ENCODE data around the gene MELTF.
"Not testable (repeated sequence)": the region's sequence is repeated elsewhere in the genome, so short reads cannot be mapped to it uniquely, and the experiment has no call there.

The MELTF gene

GRCh38 chr3:197029511-197030167, at the start of gene MELTF:
MELTF (minus strand) TSS chr3:197029817; CDS start chr3:197029702, 115 bp downstream.
- Histone ChIP-seq H3K4me3 (ENCODE audit: low read depth, low read length) (peak within 1 kb of the TSS; percentile 69), H3K4me1 (ENCODE audit: control insufficient read depth, insufficient read depth, low read length) (peaks cover 7% of the 10 kb centered on the region; the same call in 1 of the 2 replicates), H3K9me3 (ENCODE audit: control insufficient read depth, insufficient read depth, low read depth, low read length) (no peaks in the 10 kb centered on the region), H3K27ac (ENCODE audit: low read depth, low read length) (no peak within 1 kb of the TSS; the same call in 1 of the 2 replicates), H3K27me3 (ENCODE audit: control insufficient read depth, insufficient read depth, low read length) (peaks cover 14% of the 10 kb centered on the region), H3K9ac (ENCODE audit: low read length) (peak within 1 kb of the TSS; percentile 56), H3K36me3 (ENCODE audit: control insufficient read depth, insufficient read depth, low read length) (no peaks in the 10 kb centered on the region)

GRCh38 chr3:197076415-197076814, 46.8 kb upstream of the MELTF start:
- Histone ChIP-seq H3K9me3 (ENCODE audit: control insufficient read depth, insufficient read depth, low read depth, low read length) (no peaks in the 10 kb centered on the region), H3K27ac (ENCODE audit: low read depth, low read length) (no peak overlapping the region), H3K27me3 (ENCODE audit: control insufficient read depth, insufficient read depth, low read length) (no peaks in the 10 kb centered on the region), H3K4me1 (ENCODE audit: control insufficient read depth, insufficient read depth, low read length) (no peaks in the 10 kb centered on the region), H3K9ac (ENCODE audit: low read length) (no peak overlapping the region), H3K36me3 (ENCODE audit: control insufficient read depth, insufficient read depth, low read length) (peaks cover 32% of the 10 kb centered on the region), H3K4me3 (ENCODE audit: low read depth, low read length) (no peak overlapping the region)

GRCh38 chr3:197068077-197068476, 38.5 kb upstream of the MELTF start:
- Histone ChIP-seq H3K9me3 (ENCODE audit: control insufficient read depth, insufficient read depth, low read depth, low read length) (no peaks in the 10 kb centered on the region), H3K4me1 (ENCODE audit: control insufficient read depth, insufficient read depth, low read length) (no peaks in the 10 kb centered on the region), H3K36me3 (ENCODE audit: control insufficient read depth, insufficient read depth, low read length) (peaks cover 28% of the 10 kb centered on the region), H3K27me3 (ENCODE audit: control insufficient read depth, insufficient read depth, low read length) (no peaks in the 10 kb centered on the region), H3K27ac (ENCODE audit: low read depth, low read length) (no peak overlapping the region), H3K4me3 (ENCODE audit: low read depth, low read length) (no peak overlapping the region), H3K9ac (ENCODE audit: low read length) (no peak overlapping the region)

GRCh38 chr3:197064771-197065170, 35.2 kb upstream of the MELTF start:
- H3K4me3 ChIP-seq (ENCODE audit: low read depth, low read length) = no peak overlapping the region
- H3K9me3 ChIP-seq (ENCODE audit: control insufficient read depth, insufficient read depth, low read depth, low read length) = no peaks in the 10 kb centered on the region
- no peaks in the 10 kb centered on the region for H3K4me1 ChIP-seq (ENCODE audit: control insufficient read depth, insufficient read depth, low read length)
- peaks cover 52% of the 10 kb centered on the region for H3K36me3 ChIP-seq (ENCODE audit: control insufficient read depth, insufficient read depth, low read length)
- no peaks in the 10 kb centered on the region for H3K27me3 ChIP-seq (ENCODE audit: control insufficient read depth, insufficient read depth, low read length)
- H3K27ac ChIP-seq (ENCODE audit: low read depth, low read length) = no peak overlapping the region
- no peak overlapping the region for H3K9ac ChIP-seq (ENCODE audit: low read length)

GRCh38 chr3:197062446-197062845, 32.8 kb upstream of the MELTF start:
- Histone ChIP-seq H3K36me3 (ENCODE audit: control insufficient read depth, insufficient read depth, low read length) (peaks cover 67% of the 10 kb centered on the region), H3K4me3 (ENCODE audit: low read depth, low read length) (no peak overlapping the region), H3K4me1 (ENCODE audit: control insufficient read depth, insufficient read depth, low read length) (no peaks in the 10 kb centered on the region), H3K27ac (ENCODE audit: low read depth, low read length) (no peak overlapping the region), H3K9me3 (ENCODE audit: control insufficient read depth, insufficient read depth, low read depth, low read length) (no peaks in the 10 kb centered on the region), H3K27me3 (ENCODE audit: control insufficient read depth, insufficient read depth, low read length) (no peaks in the 10 kb centered on the region), H3K9ac (ENCODE audit: low read length) (no peak overlapping the region)

- not testable (repeated sequence) for H3K4me3 ChIP-seq (ENCODE audit: low read depth, low read length); H3K4me1 ChIP-seq (ENCODE audit: control insufficient read depth, insufficient read depth, low read length); H3K27me3 ChIP-seq (ENCODE audit: control insufficient read depth, insufficient read depth, low read length); H3K27ac ChIP-seq (ENCODE audit: low read depth, low read length); H3K9me3 ChIP-seq (ENCODE audit: control insufficient read depth, insufficient read depth, low read depth, low read length); H3K9ac ChIP-seq (ENCODE audit: low read length)
- H3K36me3 ChIP-seq (ENCODE audit: control insufficient read depth, insufficient read depth, low read length) = peaks cover 38% of the 10 kb centered on the region
Observed at GRCh38 chr3:197051637-197052036, 22.0 kb upstream of the MELTF start.

- no peak overlapping the region for H3K4me3 ChIP-seq (ENCODE audit: low read depth, low read length)
- no peaks in the 10 kb centered on the region for H3K9me3 ChIP-seq (ENCODE audit: control insufficient read depth, insufficient read depth, low read depth, low read length)
- no peaks in the 10 kb centered on the region for H3K27me3 ChIP-seq (ENCODE audit: control insufficient read depth, insufficient read depth, low read length)
- peaks cover 32% of the 10 kb centered on the region for H3K36me3 ChIP-seq (ENCODE audit: control insufficient read depth, insufficient read depth, low read length)
- H3K27ac ChIP-seq (ENCODE audit: low read depth, low read length) = no peak overlapping the region
- no peak overlapping the region for H3K9ac ChIP-seq (ENCODE audit: low read length)
- no peaks in the 10 kb centered on the region for H3K4me1 ChIP-seq (ENCODE audit: control insufficient read depth, insufficient read depth, low read length)
Observed at GRCh38 chr3:197050511-197050910, 20.9 kb upstream of the MELTF start.

- no peak overlapping the region for H3K9ac ChIP-seq (ENCODE audit: low read length)
- no peak overlapping the region for H3K27ac ChIP-seq (ENCODE audit: low read depth, low read length)
- no peaks in the 10 kb centered on the region for H3K9me3 ChIP-seq (ENCODE audit: control insufficient read depth, insufficient read depth, low read depth, low read length)
- no peaks in the 10 kb centered on the region for H3K4me1 ChIP-seq (ENCODE audit: control insufficient read depth, insufficient read depth, low read length)
- no peak overlapping the region for H3K4me3 ChIP-seq (ENCODE audit: low read depth, low read length)
- H3K36me3 ChIP-seq (ENCODE audit: control insufficient read depth, insufficient read depth, low read length) = peaks cover 22% of the 10 kb centered on the region
- no peaks in the 10 kb centered on the region for H3K27me3 ChIP-seq (ENCODE audit: control insufficient read depth, insufficient read depth, low read length)
Observed at GRCh38 chr3:197042539-197042938, 12.9 kb upstream of the MELTF start.

- H3K4me1 ChIP-seq (ENCODE audit: control insufficient read depth, insufficient read depth, low read length) = no peaks in the 10 kb centered on the region
- no peaks in the 10 kb centered on the region for H3K27me3 ChIP-seq (ENCODE audit: control insufficient read depth, insufficient read depth, low read length)
- no peak overlapping the region for H3K4me3 ChIP-seq (ENCODE audit: low read depth, low read length)
- peaks cover 22% of the 10 kb centered on the region for H3K36me3 ChIP-seq (ENCODE audit: control insufficient read depth, insufficient read depth, low read length)
- H3K9ac ChIP-seq (ENCODE audit: low read length) = no peak overlapping the region
- no peaks in the 10 kb centered on the region for H3K9me3 ChIP-seq (ENCODE audit: control insufficient read depth, insufficient read depth, low read depth, low read length)
- H3K27ac ChIP-seq (ENCODE audit: low read depth, low read length) = no peak overlapping the region
Observed at GRCh38 chr3:197041875-197042488, 12.4 kb upstream of the MELTF start.

- Histone ChIP-seq H3K36me3 (ENCODE audit: control insufficient read depth, insufficient read depth, low read length) (peaks cover 18% of the 10 kb centered on the region), H3K4me1 (ENCODE audit: control insufficient read depth, insufficient read depth, low read length) (no peaks in the 10 kb centered on the region), H3K27ac (ENCODE audit: low read depth, low read length) (no peak overlapping the region), H3K27me3 (ENCODE audit: control insufficient read depth, insufficient read depth, low read length) (no peaks in the 10 kb centered on the region), H3K9me3 (ENCODE audit: control insufficient read depth, insufficient read depth, low read depth, low read length) (no peaks in the 10 kb centered on the region), H3K4me3 (ENCODE audit: low read depth, low read length) (no peak overlapping the region), H3K9ac (ENCODE audit: low read length) (no peak overlapping the region)
Observed at GRCh38 chr3:197040658-197041057, 11.0 kb upstream of the MELTF start.

- H3K4me1 ChIP-seq (ENCODE audit: control insufficient read depth, insufficient read depth, low read length) = no peaks in the 10 kb centered on the region
- H3K9ac ChIP-seq (ENCODE audit: low read length) = no peak overlapping the region
- no peak overlapping the region for H3K4me3 ChIP-seq (ENCODE audit: low read depth, low read length)
- H3K36me3 ChIP-seq (ENCODE audit: control insufficient read depth, insufficient read depth, low read length) = peaks cover 3% of the 10 kb centered on the region; the same call in 1 of the 2 replicates
- no peak overlapping the region for H3K27ac ChIP-seq (ENCODE audit: low read depth, low read length)
- no peaks in the 10 kb centered on the region for H3K27me3 ChIP-seq (ENCODE audit: control insufficient read depth, insufficient read depth, low read length)
- H3K9me3 ChIP-seq (ENCODE audit: control insufficient read depth, insufficient read depth, low read depth, low read length) = no peaks in the 10 kb centered on the region
Observed at GRCh38 chr3:197038679-197039462, 9.3 kb upstream of the MELTF start.

Data from HUES6 (cell line).